Epithelial cell of proximal tubule (primary cell): ENCODE data around the gene REPS2. TPM values are rescaled to one million over a fixed set of nuclear protein-coding genes. Genes with fewer than 3 reads are reported as not detected.

Experiments
- DNase-seq: peaks from one replicate; pipeline ENCODE4 v3.0.0-alpha.2; 2011; ENCODE audit warnings: low read depth
- H3K4me3 ChIP-seq: 2 replicates; pipeline ENCODE4 v1.5.1; 2011; ENCODE audit warnings: low read depth, mild to moderate bottlenecking, low read length
- CTCF ChIP-seq: conservative IDR thresholded peaks from 2 replicates; pipeline ENCODE4 v1.5.1; 2012; ENCODE audit warnings: low read depth, mild to moderate bottlenecking, low read length
- total RNA-seq: library from RNA; depleted of rRNA; stranded (reverse); fragments of >200 nt; gene quantifications from 2 replicates; pipeline ENCODE4 v1.2.3, GENCODE V29; 2015

Gene REPS2
- total RNA-seq, 1 donor from 2014 or later: 1.7 TPM

GRCh38 chrX:16917120-16917519 lies 29.3 kb upstream of the REPS2 start:
- H3K4me3 ChIP-seq: no peak overlapping the region
- DNase-seq: no peak
- TF ChIP-seq CTCF: no peak

GRCh38 chrX:16918979-16919378 lies 27.5 kb upstream of the REPS2 start:
- TF ChIP-seq CTCF: no peak
- H3K4me3 ChIP-seq: no peak overlapping the region
- DNase-seq: no peak

GRCh38 chrX:16920075-16920474 lies 26.4 kb upstream of the REPS2 start:
- TF ChIP-seq CTCF: no peak
- no peak overlapping the region for H3K4me3 ChIP-seq
- DNase-seq: no peak

GRCh38 chrX:16923157-16923556 lies 23.3 kb upstream of the REPS2 start:
- TF ChIP-seq CTCF: no peak
- no peak for DNase-seq
- no peak overlapping the region for H3K4me3 ChIP-seq

GRCh38 chrX:16924631-16925480 lies 21.6 kb upstream of the REPS2 start:
- H3K4me3 ChIP-seq: no peak overlapping the region
- no peak for TF ChIP-seq CTCF
- no peak for DNase-seq

- TF ChIP-seq CTCF: no peak
- no peak for DNase-seq
- no peak overlapping the region for H3K4me3 ChIP-seq
Measured at GRCh38 chrX:16930392-16930791, 16.1 kb upstream of the REPS2 start.

GRCh38 chrX:16931371-16931770 lies 15.1 kb upstream of the REPS2 start:
- TF ChIP-seq CTCF: no peak
- H3K4me3 ChIP-seq: no peak overlapping the region
- no peak for DNase-seq
